Measurements from ENCODE around the gene RALGPS2.

Gene RALGPS2

GRCh38 chr1:178928976-178929375 is 203.9 kb downstream of the RALGPS2 start:
- no peak for DNase-seq

GRCh38 chr1:178931858-178932551 is 207.0 kb downstream of the RALGPS2 start:
- no peak for DNase-seq

GRCh38 chr1:178932552-178932906 is 207.5 kb downstream of the RALGPS2 start:
- no peak for DNase-seq

GRCh38 chr1:178933105-178933561 is 208.1 kb downstream of the RALGPS2 start:
- no peak for DNase-seq

DNA sequence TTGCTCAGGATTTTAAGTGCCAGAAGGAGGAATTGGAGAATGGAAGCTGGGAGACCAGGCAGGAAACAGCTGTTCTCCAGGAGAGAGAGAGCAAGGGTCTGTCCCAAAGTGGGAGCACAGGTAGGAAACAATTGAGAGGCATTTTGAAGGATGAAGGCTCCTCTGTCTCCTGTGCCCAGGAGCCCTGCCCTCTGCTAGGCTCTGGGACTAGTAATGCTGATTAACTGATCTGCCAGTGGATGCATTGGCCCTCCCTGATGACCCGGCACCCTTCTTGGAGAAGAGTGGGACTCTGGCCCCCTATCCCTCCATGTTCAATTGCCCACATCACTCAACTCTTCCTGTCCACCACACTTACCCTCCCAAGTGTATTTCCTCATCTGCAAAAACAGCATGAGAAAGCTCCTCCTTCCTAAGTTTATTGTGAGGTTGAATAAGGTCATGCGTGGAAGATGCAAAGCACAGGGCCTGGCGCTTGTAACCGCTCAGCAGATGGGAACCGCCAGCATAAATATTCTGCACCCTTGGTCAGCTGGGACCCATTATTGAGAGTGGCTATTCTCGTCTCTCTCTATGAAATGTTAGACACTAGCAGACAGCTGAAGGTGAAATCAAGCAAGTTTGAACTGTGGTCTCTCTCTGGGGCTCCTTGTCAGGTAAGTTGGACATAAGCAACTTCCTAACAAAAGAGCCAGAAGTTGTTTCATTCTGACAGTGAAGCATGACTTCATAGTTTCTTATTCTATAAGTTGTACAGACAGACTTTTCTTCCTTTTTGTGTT is 208.9 kb downstream of the RALGPS2 start:
- no peak for DNase-seq

DNA sequence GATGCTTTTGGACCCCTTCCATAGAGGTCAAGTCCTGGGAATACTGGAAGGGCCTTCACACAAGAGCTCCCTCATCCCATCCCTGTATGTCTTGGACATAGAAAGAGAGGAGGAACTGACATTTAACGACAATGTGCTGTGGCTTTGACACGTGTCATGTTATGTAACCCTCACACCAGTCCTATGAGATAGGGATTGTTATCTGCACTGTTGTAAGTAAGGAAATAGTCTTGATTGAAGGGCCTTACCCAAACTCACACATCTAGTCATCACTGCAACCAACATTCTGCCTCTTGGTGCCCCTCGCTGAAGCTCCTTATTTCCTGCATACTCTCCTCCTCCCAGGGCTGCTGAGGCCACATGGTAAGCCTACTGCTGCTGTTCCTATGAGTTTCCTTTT is 209.5 kb downstream of the RALGPS2 start:
- DNase-seq = no peak

GRCh38 chr1:178935610-178936009 is 210.6 kb downstream of the RALGPS2 start:
- DNase-seq = no peak

DNA sequence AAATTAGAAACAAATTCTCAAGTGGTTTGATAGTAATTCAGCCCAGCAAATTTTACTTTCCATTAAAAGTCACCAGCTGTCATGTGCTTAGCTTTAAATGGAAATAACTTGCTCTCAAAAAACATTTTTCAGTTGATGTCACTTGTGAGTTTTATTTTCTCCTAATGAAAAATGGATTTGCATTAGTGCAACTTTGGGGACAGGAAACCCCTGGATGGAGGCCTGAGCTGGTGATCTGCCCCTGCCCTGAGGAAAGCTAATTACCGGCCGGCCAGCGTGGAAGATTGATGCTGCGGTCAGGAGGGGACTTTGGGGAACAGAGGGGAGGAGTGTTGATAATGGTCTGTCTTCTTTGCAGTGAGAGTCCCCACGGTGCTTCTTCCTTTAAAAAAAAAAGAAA is 212.7 kb downstream of the RALGPS2 start:
- no peak for DNase-seq

GRCh38 chr1:178938101-178938958 is 213.3 kb downstream of the RALGPS2 start:
- no peak for DNase-seq

GRCh38 chr1:178938959-178939317 is 213.9 kb downstream of the RALGPS2 start:
- DNase-seq = no peak

DNA sequence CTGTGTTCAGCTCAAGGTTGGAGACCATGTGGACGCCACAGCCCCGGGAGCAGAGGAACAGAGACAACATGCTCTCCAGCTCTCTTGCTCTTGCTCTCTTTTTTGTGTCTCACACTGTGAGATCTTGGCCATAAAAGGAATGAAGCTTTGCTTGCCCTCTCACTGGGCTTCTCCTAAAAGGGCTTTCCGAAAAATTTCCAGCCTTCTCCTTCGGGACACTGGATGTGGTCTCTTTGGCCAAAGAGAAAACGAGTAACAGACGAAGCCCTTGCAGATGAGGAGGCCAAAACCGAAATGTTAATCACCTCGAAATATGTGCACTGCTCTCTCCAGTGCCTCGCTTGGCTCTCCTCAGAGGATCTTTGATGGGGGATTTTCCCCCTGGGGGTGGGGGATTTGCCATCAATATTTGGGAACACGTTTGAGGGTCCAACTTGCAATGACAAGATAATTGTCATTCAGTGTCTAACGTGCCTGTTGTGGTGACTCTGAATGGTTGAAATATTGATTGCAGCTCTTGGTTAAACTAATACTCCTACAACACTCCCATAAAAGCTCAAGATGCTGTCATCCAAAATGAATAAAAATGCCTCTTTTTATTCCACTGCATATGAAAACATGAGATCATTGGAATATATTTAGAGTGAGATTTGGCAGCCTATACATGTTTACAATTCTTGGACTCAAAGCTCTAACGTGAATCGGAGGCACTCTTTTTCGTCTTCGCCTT is 214.5 kb downstream of the RALGPS2 start:
- no peak for DNase-seq

GRCh38 chr1:178940068-178940765 is 215.2 kb downstream of the RALGPS2 start:
- DNase-seq = no peak

DNA sequence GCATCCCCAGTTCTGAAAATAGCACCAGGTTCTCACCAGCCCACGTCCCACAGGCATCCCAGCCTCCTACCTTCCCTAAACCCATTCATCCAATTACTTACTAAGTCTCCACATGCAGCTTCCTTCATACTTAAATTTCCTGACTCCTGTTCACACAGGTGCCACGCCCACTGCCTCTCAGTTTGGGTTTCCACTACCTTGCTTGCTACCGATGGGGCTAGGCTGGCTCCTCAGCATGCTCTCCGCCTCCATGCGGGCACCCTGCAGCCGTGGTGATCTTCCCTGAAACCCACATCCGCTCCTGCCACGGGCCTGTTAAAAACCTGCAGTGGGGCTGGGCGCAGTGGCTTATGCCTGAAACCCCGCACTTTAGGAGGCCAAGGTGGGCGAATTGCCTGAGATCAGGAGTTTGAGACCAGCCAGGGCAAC is 216.2 kb downstream of the RALGPS2 start:
- no peak for DNase-seq

- DNase-seq = no peak
Measured at GRCh38 chr1:178941849-178942248, 216.8 kb downstream of the RALGPS2 start.

DNA sequence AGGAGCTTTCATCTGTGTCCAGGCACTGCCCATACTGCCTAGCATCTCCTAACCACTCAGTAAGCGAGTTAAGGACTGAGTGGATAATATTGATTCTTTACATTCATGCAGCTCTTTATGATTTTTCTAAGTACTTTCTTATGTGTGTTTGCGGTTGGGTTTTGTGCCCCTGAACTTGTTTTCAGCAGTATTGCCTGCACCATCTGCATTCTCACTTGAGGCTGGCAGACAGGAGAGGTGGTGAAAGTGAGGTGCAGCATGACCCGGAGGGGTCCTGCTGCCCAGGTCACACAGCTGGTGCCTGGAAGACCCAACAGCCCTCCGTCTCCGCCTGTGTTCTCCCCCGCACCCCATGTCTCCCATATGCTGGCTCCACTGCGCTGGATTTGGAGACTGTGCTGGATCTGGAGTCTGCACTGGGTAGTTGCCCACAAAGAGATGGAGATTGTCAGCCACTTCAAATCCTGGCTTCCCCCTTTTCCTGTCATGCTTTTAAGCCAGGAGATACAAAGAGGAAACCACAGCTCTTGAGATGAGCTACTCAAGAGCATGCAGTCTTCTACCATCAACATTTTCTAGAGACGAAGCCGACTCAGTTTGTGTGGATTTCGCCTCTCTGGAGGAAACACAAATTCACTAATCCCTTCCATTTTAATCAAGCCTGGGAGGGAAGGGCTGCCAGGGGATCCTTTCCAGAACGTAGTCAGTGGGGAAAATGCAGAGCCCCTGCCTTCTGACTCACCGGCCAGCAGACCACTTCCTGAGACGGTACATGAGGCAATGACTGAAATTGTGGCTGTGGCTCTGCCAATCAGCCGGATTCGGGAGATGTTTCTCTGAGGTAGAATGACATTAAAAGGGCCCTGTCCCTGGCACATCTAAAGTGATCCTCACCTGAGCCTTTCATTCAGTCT is 217.5 kb downstream of the RALGPS2 start:
- DNase-seq = no peak

GRCh38 chr1:178944729-178945128 is 219.7 kb downstream of the RALGPS2 start:
- DNase-seq = no peak

GRCh38 chr1:178945763-178946266 is 220.8 kb downstream of the RALGPS2 start:
- DNase-seq = no peak

GRCh38 chr1:178946416-178946815 is 221.4 kb downstream of the RALGPS2 start:
- no peak for DNase-seq

GRCh38 chr1:178946855-178947676 is 222.0 kb downstream of the RALGPS2 start:
- no peak for DNase-seq

DNA sequence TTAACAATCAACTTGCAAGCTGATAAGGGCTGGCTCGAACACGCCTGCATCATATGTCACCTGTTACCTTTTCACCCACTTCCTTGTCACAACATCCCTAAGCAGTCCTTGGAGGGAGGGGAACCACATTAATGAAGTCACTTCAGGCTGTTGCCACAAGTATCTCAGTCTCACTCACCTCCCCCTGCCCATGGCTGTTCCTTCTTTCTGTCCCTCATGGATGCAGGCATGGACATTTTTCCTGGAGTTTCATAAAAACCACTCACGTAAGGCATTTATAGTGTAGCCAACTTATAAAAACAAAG is 222.6 kb downstream of the RALGPS2 start:
- DNase-seq = no peak

Measured in DMS79 (cell line).